HL-60 (cell line): ENCODE results near the gene PRPF6.

ENCODE experiments used
- DNase-seq, 2 experiments: peaks; one replicate each; pipeline ENCODE4 v3.0.0-alpha.2; 2010 to 2020; ENCODE audit warnings: low read depth in 1 of 2, low spot score in 1 of 2
- H3K27ac ChIP-seq: fragments of 250-450 bp; sonication (Bioruptor Pico); replicated peaks from 2 replicates; pipeline ENCODE4 v1.5.1; 2020; ENCODE audit warnings: mild to moderate bottlenecking, moderate library complexity
- H3K27me3 ChIP-seq: fragments of 250-450 bp; sonication (Bioruptor Pico); 2 replicates; pipeline ENCODE4 v1.5.1; 2021; ENCODE audit warnings: mild to moderate bottlenecking, moderate library complexity; ENCODE audit not compliant: insufficient read depth, poor library complexity, severe bottlenecking
- H3K4me3 ChIP-seq: replicated peaks from 2 replicates; pipeline ENCODE4 v1.5.1; 2011; ENCODE audit warnings: mild to moderate bottlenecking, control low read depth, low read length; ENCODE audit not compliant: insufficient read depth
- GABPA ChIP-seq: IDR thresholded peaks from 2 replicates; pipeline ENCODE4 v1.6.1; 2012; ENCODE audit warnings: low read depth
- POLR2AphosphoS5 ChIP-seq: IDR thresholded peaks from 2 replicates; pipeline ENCODE4 v1.6.1; 2012; ENCODE audit warnings: low read depth
- SPI1 ChIP-seq: IDR thresholded peaks from 2 replicates; pipeline ENCODE4 v1.6.1; 2012; ENCODE audit warnings: low read depth, mild to moderate bottlenecking, borderline replicate concordance
- TF ChIP-seq, protein P1 (sequence below): IDR thresholded peaks from 2 replicates; pipeline ENCODE4 v1.6.1; 2012; ENCODE audit warnings: low read depth; ENCODE audit not compliant: insufficient replicate concordance
- TF ChIP-seq, protein P2 (sequence below): IDR thresholded peaks from one replicate; pipeline ENCODE4 v1.5.1; 2011; ENCODE audit warnings: low read length, control low read depth, inconsistent platforms; ENCODE audit not compliant: insufficient read depth

Gene PRPF6

DNA sequence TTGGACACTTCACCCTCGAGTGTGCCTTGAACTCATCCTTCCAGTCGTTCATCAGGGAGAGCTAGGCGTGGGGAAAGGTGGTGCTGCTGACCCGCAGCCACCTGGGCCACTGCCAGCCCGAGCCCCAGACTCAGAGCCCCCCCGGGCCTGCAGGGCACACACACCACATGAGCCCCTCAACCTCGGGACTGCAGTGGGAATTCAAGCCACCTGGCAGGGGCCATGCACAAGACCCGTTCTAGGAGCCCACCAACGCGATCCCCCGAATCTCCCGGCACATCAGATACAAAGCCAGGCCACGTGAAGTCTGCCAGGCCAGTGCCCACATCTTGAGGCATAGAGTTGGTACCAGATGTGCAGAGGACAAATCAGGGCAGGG is 14.0 kb upstream of the PRPF6 start:
- Histone ChIP-seq H3K27ac (no peak overlapping the region), H3K4me3 (no peak overlapping the region), H3K27me3 (no peaks in the 10 kb centered on the region)
- no peak for DNase-seq
- TF ChIP-seq GABPA (no peak), POLR2AphosphoS5 (no peak), SPI1 (no peak)
- TF ChIP-seq, protein P1, sequence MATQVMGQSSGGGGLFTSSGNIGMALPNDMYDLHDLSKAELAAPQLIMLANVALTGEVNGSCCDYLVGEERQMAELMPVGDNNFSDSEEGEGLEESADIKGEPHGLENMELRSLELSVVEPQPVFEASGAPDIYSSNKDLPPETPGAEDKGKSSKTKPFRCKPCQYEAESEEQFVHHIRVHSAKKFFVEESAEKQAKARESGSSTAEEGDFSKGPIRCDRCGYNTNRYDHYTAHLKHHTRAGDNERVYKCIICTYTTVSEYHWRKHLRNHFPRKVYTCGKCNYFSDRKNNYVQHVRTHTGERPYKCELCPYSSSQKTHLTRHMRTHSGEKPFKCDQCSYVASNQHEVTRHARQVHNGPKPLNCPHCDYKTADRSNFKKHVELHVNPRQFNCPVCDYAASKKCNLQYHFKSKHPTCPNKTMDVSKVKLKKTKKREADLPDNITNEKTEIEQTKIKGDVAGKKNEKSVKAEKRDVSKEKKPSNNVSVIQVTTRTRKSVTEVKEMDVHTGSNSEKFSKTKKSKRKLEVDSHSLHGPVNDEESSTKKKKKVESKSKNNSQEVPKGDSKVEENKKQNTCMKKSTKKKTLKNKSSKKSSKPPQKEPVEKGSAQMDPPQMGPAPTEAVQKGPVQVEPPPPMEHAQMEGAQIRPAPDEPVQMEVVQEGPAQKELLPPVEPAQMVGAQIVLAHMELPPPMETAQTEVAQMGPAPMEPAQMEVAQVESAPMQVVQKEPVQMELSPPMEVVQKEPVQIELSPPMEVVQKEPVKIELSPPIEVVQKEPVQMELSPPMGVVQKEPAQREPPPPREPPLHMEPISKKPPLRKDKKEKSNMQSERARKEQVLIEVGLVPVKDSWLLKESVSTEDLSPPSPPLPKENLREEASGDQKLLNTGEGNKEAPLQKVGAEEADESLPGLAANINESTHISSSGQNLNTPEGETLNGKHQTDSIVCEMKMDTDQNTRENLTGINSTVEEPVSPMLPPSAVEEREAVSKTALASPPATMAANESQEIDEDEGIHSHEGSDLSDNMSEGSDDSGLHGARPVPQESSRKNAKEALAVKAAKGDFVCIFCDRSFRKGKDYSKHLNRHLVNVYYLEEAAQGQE, result no peak
- TF ChIP-seq, protein P2, sequence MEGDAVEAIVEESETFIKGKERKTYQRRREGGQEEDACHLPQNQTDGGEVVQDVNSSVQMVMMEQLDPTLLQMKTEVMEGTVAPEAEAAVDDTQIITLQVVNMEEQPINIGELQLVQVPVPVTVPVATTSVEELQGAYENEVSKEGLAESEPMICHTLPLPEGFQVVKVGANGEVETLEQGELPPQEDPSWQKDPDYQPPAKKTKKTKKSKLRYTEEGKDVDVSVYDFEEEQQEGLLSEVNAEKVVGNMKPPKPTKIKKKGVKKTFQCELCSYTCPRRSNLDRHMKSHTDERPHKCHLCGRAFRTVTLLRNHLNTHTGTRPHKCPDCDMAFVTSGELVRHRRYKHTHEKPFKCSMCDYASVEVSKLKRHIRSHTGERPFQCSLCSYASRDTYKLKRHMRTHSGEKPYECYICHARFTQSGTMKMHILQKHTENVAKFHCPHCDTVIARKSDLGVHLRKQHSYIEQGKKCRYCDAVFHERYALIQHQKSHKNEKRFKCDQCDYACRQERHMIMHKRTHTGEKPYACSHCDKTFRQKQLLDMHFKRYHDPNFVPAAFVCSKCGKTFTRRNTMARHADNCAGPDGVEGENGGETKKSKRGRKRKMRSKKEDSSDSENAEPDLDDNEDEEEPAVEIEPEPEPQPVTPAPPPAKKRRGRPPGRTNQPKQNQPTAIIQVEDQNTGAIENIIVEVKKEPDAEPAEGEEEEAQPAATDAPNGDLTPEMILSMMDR, result no peak

DNA sequence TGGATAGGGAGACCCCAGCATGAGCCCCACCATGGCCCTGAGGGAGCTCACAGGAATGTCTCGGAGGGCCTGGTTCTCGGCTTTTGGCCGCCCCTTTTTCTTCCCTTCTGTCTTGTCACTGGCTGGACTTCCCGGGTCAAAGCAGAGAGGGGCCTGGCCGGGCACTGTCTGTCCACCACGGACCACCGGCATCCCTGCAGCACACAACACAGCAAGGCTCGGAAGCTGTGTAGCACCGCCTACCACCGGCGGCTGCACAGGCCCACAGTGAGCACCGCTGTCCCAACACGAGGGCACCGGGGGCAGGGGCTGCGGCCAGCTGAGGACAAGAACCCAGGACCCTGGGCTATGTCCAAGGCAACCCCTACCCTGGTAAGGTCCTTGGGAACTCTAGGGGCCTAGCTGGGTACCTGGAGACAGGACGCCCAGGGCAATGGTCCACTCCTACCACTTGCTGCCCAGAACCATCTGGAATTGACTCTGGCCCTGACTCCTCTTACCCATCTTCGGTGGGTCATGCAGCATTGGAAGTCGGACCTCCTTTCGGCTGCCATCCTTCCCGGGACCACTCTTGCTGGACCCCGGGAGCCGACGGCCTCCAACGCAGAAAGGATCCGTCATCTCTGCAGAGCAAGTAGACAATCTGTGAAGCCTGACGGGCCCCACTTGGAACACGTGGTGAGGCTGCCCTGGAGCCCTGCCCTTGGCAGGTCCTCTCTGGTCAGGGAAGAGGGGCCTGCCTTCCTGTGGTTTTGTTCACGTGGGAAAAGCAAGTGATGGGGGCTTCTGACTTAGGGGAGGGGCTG is 13.4 kb upstream of the PRPF6 start:
- no peak for TF ChIP-seq GABPA
- DNase-seq, result no peak
- Histone ChIP-seq H3K27me3 (no peaks in the 10 kb centered on the region), H3K4me3 (no peak overlapping the region), H3K27ac (no peak overlapping the region)

DNA sequence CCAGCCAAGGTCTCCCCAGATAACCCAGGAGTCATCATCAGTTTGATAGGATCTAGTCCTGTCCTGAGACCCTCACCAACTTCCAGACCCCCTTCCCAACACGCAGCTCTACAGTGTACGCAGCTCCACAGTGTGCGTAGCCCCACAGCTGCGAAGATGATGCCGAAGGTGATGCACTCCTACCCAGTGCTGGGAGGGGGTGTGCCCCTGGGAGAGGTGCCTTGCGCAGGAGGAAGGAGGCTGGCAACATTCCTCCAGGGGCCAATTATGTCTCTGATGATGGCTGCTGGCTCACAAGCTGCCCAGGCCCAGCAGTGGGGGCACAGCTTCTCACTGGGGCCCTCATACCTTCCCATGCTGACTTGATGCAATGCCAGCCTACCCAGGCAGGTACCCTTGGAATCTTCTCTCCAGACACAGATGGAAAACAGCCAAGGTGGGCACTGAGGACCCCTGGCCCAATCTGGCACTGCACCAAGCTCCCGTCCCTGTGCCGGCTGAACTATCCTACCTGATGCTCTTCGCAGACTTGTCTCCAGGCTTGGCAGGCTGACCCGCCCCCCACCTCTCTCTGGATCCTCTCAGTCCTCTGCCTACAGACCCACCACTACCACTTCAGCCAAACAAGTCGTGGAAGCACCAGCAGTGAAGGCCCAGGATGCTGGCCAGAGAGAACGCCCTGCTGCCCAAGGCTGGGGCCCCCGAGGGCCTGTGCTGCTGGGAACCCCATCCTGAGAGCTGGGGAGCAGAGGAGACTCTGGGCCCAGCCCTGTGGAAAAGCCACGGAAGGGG is 12.6 kb upstream of the PRPF6 start:
- Histone ChIP-seq H3K27ac (peak overlapping the region; percentile 63; the same call in 1 of the 2 replicates), H3K27me3 (no peaks in the 10 kb centered on the region), H3K4me3 (peak overlapping the region; percentile 52)
- DNase-seq, result no peak
- TF ChIP-seq POLR2AphosphoS5 (no peak), GABPA (no peak), SPI1 (no peak)
- TF ChIP-seq, protein P2, result no peak
- TF ChIP-seq, protein P1, result no peak
